Endodermal cell (in vitro differentiated cells): ENCODE measurements around the gene FBXO48. TPM values are rescaled to one million over a fixed set of nuclear protein-coding genes. Genes with fewer than 3 reads are reported as not detected.
"Not testable (repeated sequence)": the region's sequence is repeated elsewhere in the genome, so short reads cannot be mapped to it uniquely, and the experiment has no call there.

Experiments used
- DNase-seq: peaks from one replicate; pipeline ENCODE4 v3.0.0-alpha.2; 2017
- H3K27ac ChIP-seq: 2 replicates; pipeline ENCODE4 v1.5.1; 2013; ENCODE audit warnings: mild to moderate bottlenecking, low read depth, low read length, moderate library complexity
- H3K27me3 ChIP-seq: 2 replicates; pipeline ENCODE4 v1.6.1; 2013; ENCODE audit warnings: mild to moderate bottlenecking, low read length, moderate library complexity; ENCODE audit not compliant: insufficient read depth, control insufficient read depth, poor library complexity, severe bottlenecking
- H3K36me3 ChIP-seq: 2 replicates; pipeline ENCODE4 v1.7.0; 2013; ENCODE audit warnings: mild to moderate bottlenecking, low read length, moderate library complexity; ENCODE audit not compliant: control insufficient read depth, insufficient read depth
- H3K4me1 ChIP-seq: one replicate; pipeline ENCODE4 v1.7.0; 2013; ENCODE audit warnings: low read length; ENCODE audit not compliant: control insufficient read depth, insufficient read depth
- H3K4me3 ChIP-seq: 2 replicates; pipeline ENCODE4 v1.5.1; 2013; ENCODE audit warnings: mild to moderate bottlenecking, low read length, moderate library complexity
- H3K9ac ChIP-seq: 2 replicates; pipeline ENCODE4 v1.6.1; 2013; ENCODE audit warnings: mild to moderate bottlenecking, low read length, moderate library complexity; ENCODE audit not compliant: poor library complexity, severe bottlenecking; ENCODE audit errors: extremely low read depth
- H3K9me3 ChIP-seq: 2 replicates; pipeline ENCODE4 v1.6.1; 2013; ENCODE audit warnings: mild to moderate bottlenecking, low read length, moderate library complexity; ENCODE audit not compliant: control insufficient read depth
- H3K27ac Mint-ChIP-seq: 2 replicates; pipeline ENCODE4 v1.8.0; 2020; ENCODE audit warnings: mixed read lengths
- H3K27me3 Mint-ChIP-seq: 2 replicates; pipeline ENCODE4 v1.8.0; 2021; ENCODE audit warnings: mild to moderate bottlenecking, mixed read lengths; ENCODE audit not compliant: insufficient read depth
- H3K36me3 Mint-ChIP-seq: 2 replicates; pipeline ENCODE4 v1.8.0; 2020; ENCODE audit warnings: low read depth, mixed read lengths
- H3K4me1 Mint-ChIP-seq: 2 replicates; pipeline ENCODE4 v1.8.0; 2020; ENCODE audit warnings: mixed read lengths
- H3K4me3 Mint-ChIP-seq: 2 replicates; pipeline ENCODE4 v1.8.0; 2020; ENCODE audit warnings: mild to moderate bottlenecking, moderate library complexity, mixed read lengths
- H3K9me3 Mint-ChIP-seq: 2 replicates; pipeline ENCODE4 v1.8.0; 2020; ENCODE audit warnings: mild to moderate bottlenecking, mixed read lengths
- CTCF ChIP-seq: fragments of 200-600 bp; sonication (generic); conservative IDR thresholded peaks from 2 replicates; pipeline ENCODE4 v1.5.0; 2021; ENCODE audit warnings: antibody characterized with exemption, mild to moderate bottlenecking
- WGBS, 2 experiments: methylation state at CpG; one replicate each; pipeline versions ENCODE4 v1.1.5 to v1.1.7; 2013; ENCODE audit warnings: missing lambda C conversion rate in 2 of 2, mixed read lengths in 1 of 2; ENCODE audit not compliant: insufficient coverage in 1 of 2, insufficient read length in 1 of 2; 5-methylcytosine and 5-hydroxymethylcytosine counted together
- total RNA-seq, 2 donors: library from RNA; stranded (reverse); fragmentation: NEBNext Ultra II Directional in 1 of 2; extraction: Animal tissue kit (Norgen Biotek cat#: 25700) in 1 of 2; gene quantifications; 2 replicates in 1 of 2; 3 replicates in 1 of 2; pipeline ENCODE4 v1.2.1, GENCODE V29; 2021

FBXO48 gene
- total RNA-seq, 2 donors from 2014 or later, result 1.3 to 1.5 TPM

GRCh38 chr2:68447118-68447517, 20.0 kb downstream of the FBXO48 start:
- Histone ChIP-seq H3K4me1 (no peaks in the 10 kb centered on the region), H3K27me3 (no peaks in the 10 kb centered on the region), H3K27ac (no peak overlapping the region), H3K9ac (no peak overlapping the region), H3K36me3 (no peaks in the 10 kb centered on the region), H3K4me3 (no peak overlapping the region), H3K9me3 (no peaks in the 10 kb centered on the region)
- Mint-ChIP-seq H3K27ac (no peak overlapping the region), H3K36me3 (no peaks in the 10 kb centered on the region), H3K4me1 (no peaks in the 10 kb centered on the region), H3K9me3 (no peaks in the 10 kb centered on the region), H3K4me3 (no peak overlapping the region), H3K27me3 (peaks cover 2% of the 10 kb centered on the region)
- no peak for DNase-seq
- whole genome bisulfite sequencing, 2 experiments, result 82 to 88% methylated on average over 13 to 16 of the region's 16 CpGs
- no peak for TF ChIP-seq CTCF

GRCh38 chr2:68446425-68446824, 20.7 kb downstream of the FBXO48 start:
- H3K4me1 ChIP-seq, H3K27ac Mint-ChIP-seq, H3K4me3 Mint-ChIP-seq, DNase-seq, H3K36me3 ChIP-seq, H3K36me3 Mint-ChIP-seq, H3K4me3 ChIP-seq, H3K27me3 Mint-ChIP-seq, H3K4me1 Mint-ChIP-seq, H3K27ac ChIP-seq, H3K9me3 ChIP-seq, H3K27me3 ChIP-seq, H3K9me3 Mint-ChIP-seq, H3K9ac ChIP-seq: not testable (repeated sequence)
- no CpG with 5 or more reads among the region's 3 CpGs for WGBS, 2 experiments

- Histone ChIP-seq H3K9me3 (no peaks in the 10 kb centered on the region), H3K4me1 (peaks cover 7% of the 10 kb centered on the region), H3K27me3 (no peaks in the 10 kb centered on the region), H3K4me3 (no peak overlapping the region), H3K36me3 (no peaks in the 10 kb centered on the region), H3K27ac (no peak overlapping the region), H3K9ac (no peak overlapping the region)
- peaks cover 14% of the 10 kb centered on the region for H3K4me1 Mint-ChIP-seq
- no peak for TF ChIP-seq CTCF
- no peak overlapping the region for H3K4me3 Mint-ChIP-seq
- H3K9me3 Mint-ChIP-seq, result no peaks in the 10 kb centered on the region
- H3K36me3 Mint-ChIP-seq, result no peaks in the 10 kb centered on the region
- 94 to 96% methylated on average over 2 of the region's 2 CpGs for WGBS, 2 experiments
- no peak for DNase-seq
- H3K27me3 Mint-ChIP-seq, result peaks cover 5% of the 10 kb centered on the region
- no peak overlapping the region for H3K27ac Mint-ChIP-seq
These were observed 25.1 kb downstream of the FBXO48 start for GRCh38 chr2:68441994-68442322.
